ENCODE data around the gene CALML5. TPM values are rescaled to one million over a fixed set of nuclear protein-coding genes. Genes with fewer than 3 reads are reported as not detected.

The CALML5 gene
- total and polyA plus RNA-seq, 9 of the 15 experiments (the other 6 are each of a cell fraction or from before 2014, with no cell fraction given) = not detected

- TF ChIP-seq MGA (IDR thresholded peaks at IDR 0.05) = no peak
- no peak for TF ChIP-seq NELFE (IDR thresholded peaks at IDR 0.05; ENCODE audit: insufficient read depth, insufficient read length)
- no peak for TF ChIP-seq ZBTB33 (CRISPR knock-in tag; IDR thresholded peaks at IDR 0.05)
- TF ChIP-seq ZBTB34 (CRISPR knock-in tag; IDR thresholded peaks at IDR 0.05) = no peak
- 0 out of 4 replicates have a peak, but pooled peaks of 1 of the 2 experiments have one; percentile 6 for TF ChIP-seq ETV6 (IDR thresholded peaks at IDR 0.05; ENCODE audit: borderline replicate concordance in 1 of 2, low read depth in 2 of 2, low read length in 1 of 2)
- no peak for TF ChIP-seq ETV6 (CRISPR knock-in tag; IDR thresholded peaks at IDR 0.05; ENCODE audit: borderline replicate concordance)
- TF ChIP-seq MAFK (IDR thresholded peaks at IDR 0.05; ENCODE audit: low read length) = no peak
- TF ChIP-seq TRIM28 (IDR thresholded peaks at IDR 0.05) = no peak
- TF ChIP-seq IFI16 (CRISPR knock-in tag; IDR thresholded peaks at IDR 0.05) = no peak
- TF ChIP-seq IRF9 (tag; IDR thresholded peaks at IDR 0.05) = no peak
- TF ChIP-seq ARHGAP35 (IDR thresholded peaks at IDR 0.05; ENCODE audit: partially characterized antibody) = no peak
These were observed 19.7 kb downstream of the CALML5 start (continued) for GRCh38 chr10:5479481-5480161.
